ENCODE data around the gene KIDINS220. TPM values are rescaled to one million over a fixed set of nuclear protein-coding genes. Genes with fewer than 3 reads are reported as not detected.
A peak's percentile ranks its signal among the peaks of the same experiment; 100 is the strongest.

Gene KIDINS220
- total and polyA plus RNA-seq, 2 of the 13 experiments (the other 11 are each of a cell fraction or from before 2014, with no cell fraction given): 25.2 to 32.3 TPM

- no peak; the same call in 1 of the 2 replicates for TF ChIP-seq GRHL1 (CRISPR knock-in tag; conservative IDR thresholded peaks at IDR 0.05)
- TF ChIP-seq GMEB1 (CRISPR knock-in tag; IDR thresholded peaks at IDR 0.05; ENCODE audit: borderline replicate concordance): peak; percentile 35; the same call in 1 of the 2 replicates
- 0 out of 2 replicates have a peak, but pooled peaks have one; percentile 37 for TF ChIP-seq HDAC6 (IDR thresholded peaks at IDR 0.05; ENCODE audit: low read depth, low read length)
- TF ChIP-seq ATF5 (CRISPR knock-in tag; IDR thresholded peaks at IDR 0.05; ENCODE audit: low read depth): no peak
- no peak for TF ChIP-seq MTF1 (CRISPR knock-in tag; IDR thresholded peaks at IDR 0.05)
- peak; percentile 24; the same call in 1 of the 2 replicates for TF ChIP-seq HNF1A (IDR thresholded peaks at IDR 0.05; ENCODE audit: low read depth)
- TF ChIP-seq HNF1A (CRISPR knock-in tag; IDR thresholded peaks at IDR 0.05; ENCODE audit: borderline replicate concordance): no peak
- no peak for TF ChIP-seq GPN1 (CRISPR knock-in tag; IDR thresholded peaks at IDR 0.05; ENCODE audit: borderline replicate concordance)
- peak; percentile 86; the same call in 1 of the 2 replicates for TF ChIP-seq ZNF256 (CRISPR knock-in tag; conservative IDR thresholded peaks at IDR 0.05)
- TF ChIP-seq ZNF691 (CRISPR knock-in tag; IDR thresholded peaks at IDR 0.05; ENCODE audit: borderline replicate concordance, low read depth): peak; percentile 71; the same call in 1 of the 2 replicates
- TF ChIP-seq HBP1 (CRISPR knock-in tag; IDR thresholded peaks at IDR 0.05; ENCODE audit: low read depth): no peak
- no peak for TF ChIP-seq NFE2 (CRISPR knock-in tag; IDR thresholded peaks at IDR 0.05)
- peak; percentile 83; the same call in 1 of the 2 replicates for TF ChIP-seq ZNF546 (CRISPR knock-in tag; conservative IDR thresholded peaks at IDR 0.05)
- TF ChIP-seq RXRA (CRISPR knock-in tag; IDR thresholded peaks at IDR 0.05): peak; percentile 50; the same call in 1 of the 2 replicates
- peak; percentile 53 for TF ChIP-seq MEIS1 (CRISPR knock-in tag; IDR thresholded peaks at IDR 0.05; ENCODE audit: borderline replicate concordance)
- peak; percentile 27; the same call in 1 of the 2 replicates for TF ChIP-seq PHF20 (CRISPR knock-in tag; IDR thresholded peaks at IDR 0.05)
- peak; percentile 34; the same call in 1 of the 2 replicates for TF ChIP-seq FOXK1 (CRISPR knock-in tag; IDR thresholded peaks at IDR 0.05; ENCODE audit: borderline replicate concordance, low read depth)
Measured at GRCh38 chr2:8684878-8685696, 152.3 kb downstream of the KIDINS220 start (continued).

Measured in HepG2 (cell line).